HG03442 (cell line): ENCODE results near the gene IER3.

ENCODE experiments used
- ATAC-seq: cut with Tn5 transposase; IDR thresholded peaks from one replicate; pipeline ENCODE4 v1.9.1; 2021; ENCODE audit warnings: mild to moderate bottlenecking, moderate library complexity; ENCODE audit not compliant: unreplicated experiment

IER3 gene, protein sequence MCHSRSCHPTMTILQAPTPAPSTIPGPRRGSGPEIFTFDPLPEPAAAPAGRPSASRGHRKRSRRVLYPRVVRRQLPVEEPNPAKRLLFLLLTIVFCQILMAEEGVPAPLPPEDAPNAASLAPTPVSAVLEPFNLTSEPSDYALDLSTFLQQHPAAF

GRCh38 chr6:30744054-30744805 lies at the start of gene IER3:
TSS of gene IER3 (minus strand) at chr6:30744547. CDS start at chr6:30744518, 29 bp downstream.
- ATAC-seq = no peak

DNA sequence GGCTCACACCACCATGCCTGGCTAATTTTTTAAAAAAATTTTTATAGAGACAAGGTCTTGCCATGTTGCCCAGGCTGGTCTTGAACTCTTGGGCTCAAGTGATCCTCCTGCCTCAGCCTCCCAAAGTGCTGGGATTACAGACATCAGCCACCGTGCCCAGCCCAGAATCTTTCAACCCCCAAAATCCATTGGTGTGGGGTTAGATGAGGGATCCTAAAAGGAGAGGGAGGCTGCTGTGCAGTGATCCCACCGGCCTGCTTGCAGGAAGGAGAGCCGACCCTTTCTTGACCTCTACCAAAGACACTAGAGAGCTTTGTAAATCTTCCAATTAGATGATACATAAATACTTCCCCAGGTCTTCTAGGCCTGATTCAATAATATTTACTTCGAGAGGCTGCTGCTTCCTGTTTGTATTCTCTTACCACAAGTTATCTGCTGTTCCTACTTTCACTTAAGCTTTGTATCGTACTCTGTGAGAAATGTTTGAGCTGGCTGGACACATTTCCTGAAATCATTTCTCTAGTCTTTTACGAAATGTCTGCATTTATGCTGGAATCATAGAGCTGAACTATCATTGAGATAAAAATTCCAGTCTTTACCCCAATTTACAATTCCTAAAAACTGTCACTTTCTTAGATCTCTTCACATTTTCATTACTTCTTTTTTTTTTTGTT lies 49.3 kb upstream of the IER3 start:
- ATAC-seq = no peak

DNA sequence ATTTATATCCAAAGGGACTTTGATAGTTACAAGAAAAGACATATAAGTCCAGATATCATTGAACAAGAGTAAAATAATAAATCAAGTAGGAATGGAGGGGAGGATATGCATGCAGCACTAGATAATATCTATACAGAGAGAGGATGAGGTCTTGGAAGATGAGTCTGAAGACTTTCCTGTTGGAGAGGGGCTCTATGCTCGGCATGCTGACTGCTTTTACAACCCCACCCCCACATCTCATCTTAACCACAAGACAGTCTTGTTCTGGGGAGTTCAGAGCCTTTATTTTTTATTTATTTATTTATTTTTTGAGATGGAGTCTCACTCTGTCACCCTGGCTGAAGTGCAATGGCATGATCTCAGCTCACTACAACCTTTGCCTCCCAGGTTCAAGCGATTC lies 48.4 kb upstream of the IER3 start:
- no peak for ATAC-seq

- ATAC-seq = no peak
These were observed 46.5 kb upstream of the IER3 start for GRCh38 chr6:30790724-30791383.

DNA sequence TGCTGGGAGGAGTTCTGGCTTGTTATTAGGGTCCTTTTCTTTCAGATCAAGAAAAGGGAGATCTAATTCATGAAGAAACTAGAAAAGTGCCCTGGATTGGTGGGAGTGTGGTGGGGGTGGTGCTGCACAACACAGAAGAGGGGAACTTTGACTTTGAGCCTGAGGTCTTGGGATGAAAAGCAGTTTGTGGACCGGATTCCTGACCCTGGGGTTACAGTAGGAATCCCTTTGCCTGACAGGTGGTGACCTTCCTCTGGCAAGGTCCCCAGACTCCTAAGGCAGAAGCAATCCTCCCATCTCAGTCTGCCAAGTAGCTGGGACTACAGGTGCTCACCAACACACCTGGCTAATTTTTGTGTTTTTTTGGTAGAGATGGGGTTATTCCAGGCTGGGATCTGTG lies 45.3 kb upstream of the IER3 start:
- ATAC-seq = no peak

DNA sequence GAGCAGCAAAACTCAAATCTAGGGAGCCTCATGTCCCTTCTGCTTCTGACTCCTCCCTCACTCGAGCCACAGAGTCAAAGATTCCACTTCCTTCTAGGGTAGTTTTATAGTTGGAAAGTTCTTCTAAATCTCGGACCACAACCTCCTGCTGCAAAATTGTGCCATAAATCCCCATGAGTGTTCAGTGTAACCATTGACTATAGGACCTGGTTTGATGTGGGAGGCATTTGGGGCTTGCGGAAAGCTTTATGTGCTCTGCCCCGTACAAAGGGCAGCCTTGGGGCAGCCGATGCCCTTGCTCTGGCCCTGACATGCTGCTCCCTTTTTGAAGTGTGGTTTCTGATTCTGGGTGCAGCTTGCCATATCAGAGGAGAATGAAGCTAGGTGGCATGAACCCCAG lies 43.6 kb upstream of the IER3 start:
- ATAC-seq = no peak

DNA sequence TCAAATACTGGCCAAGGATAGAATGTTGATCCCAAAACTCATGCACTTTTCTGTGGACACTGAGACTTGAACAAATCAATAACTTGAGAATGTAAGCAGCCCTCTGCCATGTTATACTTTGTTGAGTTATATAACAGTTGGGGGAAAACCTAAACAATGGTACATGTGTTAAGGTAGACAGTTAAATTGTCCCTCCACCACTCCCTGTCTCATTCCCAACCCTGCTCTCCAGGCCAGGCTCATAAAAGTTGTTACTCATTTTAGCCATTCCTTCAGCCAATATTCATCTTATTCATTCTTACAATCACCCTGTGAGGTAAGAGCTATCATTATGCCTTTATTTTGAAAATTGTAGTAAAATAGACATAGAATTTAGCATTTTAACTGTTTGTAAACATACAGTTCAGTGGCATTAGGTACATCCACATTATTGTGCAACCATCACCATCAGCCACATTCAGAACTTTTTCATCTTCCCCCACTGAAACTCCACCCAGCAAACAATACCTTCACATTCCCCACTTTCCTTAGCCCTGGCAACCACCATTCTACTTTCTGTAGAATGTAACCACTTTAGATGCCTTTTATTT lies 38.2 kb upstream of the IER3 start:
- no peak for ATAC-seq

DNA sequence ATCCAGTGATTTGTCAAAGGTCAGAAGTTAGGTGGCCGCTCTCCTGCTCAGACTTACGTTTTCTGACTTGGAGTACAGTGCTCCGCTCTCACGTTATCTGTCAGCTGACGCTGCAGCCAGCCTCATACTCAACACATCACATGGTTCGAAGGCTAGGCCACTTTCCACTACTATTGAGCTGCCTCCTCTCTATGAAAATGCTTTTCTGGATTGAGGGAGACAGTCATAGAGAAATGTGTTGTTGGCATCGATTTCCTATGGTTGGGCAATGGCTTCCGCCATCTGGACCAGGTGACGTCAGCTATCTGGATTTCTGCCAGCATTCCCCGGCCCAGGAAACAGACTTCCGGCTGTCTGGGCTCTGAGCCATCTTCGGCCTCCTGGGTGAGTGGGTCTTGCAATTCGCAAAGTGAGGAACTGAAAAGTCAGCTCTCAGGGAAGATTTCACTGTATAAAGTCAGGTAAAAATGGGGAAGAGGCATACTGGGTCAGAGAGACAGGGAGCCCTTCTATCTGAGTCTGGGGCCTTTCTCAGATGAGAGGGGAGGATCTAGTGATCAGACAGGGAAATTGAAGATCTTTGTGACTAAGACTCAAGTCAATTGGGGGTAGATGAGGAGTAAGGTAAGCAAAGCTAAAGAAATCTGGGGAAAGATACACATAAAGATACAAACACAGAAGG lies 37.5 kb upstream of the IER3 start:
- ATAC-seq = no peak

GRCh38 chr6:30781395-30781742 lies 37.0 kb upstream of the IER3 start:
- ATAC-seq = no peak

- no peak for ATAC-seq
These were observed 36.2 kb upstream of the IER3 start for GRCh38 chr6:30780642-30780920.

DNA sequence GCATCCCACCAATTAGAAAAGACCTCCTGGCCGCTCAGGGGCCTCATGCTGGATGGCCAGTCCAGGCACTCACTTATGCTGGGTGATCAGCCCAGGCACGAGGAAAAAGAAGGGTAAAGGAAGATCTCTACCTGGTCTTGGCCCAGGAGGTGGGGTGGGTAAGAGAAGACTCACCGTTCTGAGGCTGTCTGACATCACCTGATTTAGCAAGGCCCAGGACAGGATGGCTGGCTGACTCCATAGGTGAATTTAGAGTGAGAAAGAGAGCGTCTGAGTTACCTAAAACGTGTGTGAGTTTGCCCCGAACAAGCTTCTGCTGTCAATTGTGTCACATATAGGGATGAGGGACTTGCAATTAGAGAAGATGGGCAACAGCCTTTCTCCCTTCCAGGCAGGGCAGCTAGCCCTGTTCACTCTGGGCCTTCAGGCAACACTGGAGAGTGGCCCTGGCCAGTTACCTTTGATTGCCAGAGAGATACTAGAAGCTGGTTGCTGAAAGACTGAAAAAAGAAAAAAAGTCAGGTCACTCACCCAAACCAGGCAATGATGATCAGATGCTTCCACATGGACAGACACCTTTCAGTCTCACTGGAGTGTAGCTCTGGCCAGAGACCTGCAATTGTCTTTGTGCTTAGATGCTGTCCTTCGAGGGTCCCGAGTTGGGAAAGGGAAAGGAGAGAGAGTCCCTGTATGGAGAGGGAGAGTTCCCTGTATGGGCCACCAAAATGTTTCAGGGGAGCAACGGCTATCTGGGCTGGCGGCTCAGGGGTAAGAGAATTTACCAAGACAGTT lies 35.7 kb upstream of the IER3 start:
- ATAC-seq = no peak

- no peak for ATAC-seq
These were observed 33.8 kb upstream of the IER3 start for GRCh38 chr6:30778001-30778635.

GRCh38 chr6:30777155-30777485 lies 32.8 kb upstream of the IER3 start:
- no peak for ATAC-seq

GRCh38 chr6:30776390-30777154 lies 32.2 kb upstream of the IER3 start:
- no peak for ATAC-seq

DNA sequence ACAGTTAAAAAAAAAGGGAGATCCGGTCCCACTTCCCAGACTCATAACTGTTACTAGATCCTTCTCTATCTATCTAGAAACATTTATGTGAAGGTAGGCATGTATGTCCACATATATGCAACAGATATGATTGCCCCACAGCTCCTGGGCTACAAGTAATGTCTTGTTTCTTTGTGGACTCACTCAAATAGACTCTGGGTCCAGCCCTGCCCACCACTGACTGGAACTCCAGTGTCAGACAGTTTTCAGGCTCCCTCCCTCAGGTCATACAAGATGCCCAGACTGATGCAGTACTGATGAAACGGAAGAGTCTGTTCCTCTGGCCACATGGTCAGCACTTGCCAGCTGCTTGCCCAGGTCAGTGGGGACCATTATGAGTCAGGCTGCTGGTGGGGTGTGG lies 30.8 kb upstream of the IER3 start:
- no peak for ATAC-seq

DNA sequence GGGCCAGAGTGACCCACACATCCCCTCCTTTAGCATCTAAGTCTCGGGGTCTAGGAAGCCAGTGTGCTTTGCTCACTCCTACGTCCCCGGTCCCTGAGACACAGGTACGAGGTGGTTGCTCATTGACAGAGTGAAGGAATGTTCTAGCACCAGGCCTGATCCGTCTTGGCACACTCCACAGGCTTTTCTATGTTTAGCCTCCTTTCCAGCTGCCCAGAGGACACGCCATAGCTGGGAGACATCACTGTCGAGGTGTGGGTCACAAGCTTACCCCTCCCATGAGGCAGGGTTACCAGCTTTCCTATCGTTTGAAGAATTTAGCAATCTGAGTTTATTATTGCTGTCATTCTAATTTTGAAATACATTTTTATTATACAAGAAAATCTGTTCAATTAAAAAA lies 30.4 kb upstream of the IER3 start:
- no peak for ATAC-seq

GRCh38 chr6:30770592-30770991 lies 26.2 kb upstream of the IER3 start:
- no peak for ATAC-seq

- ATAC-seq = no peak
These were observed 25.6 kb upstream of the IER3 start for GRCh38 chr6:30769853-30770524.
